ENCODE measurements around the gene C19orf85. TPM values are rescaled to one million over a fixed set of nuclear protein-coding genes. Genes with fewer than 3 reads are reported as not detected.

Gene C19orf85
- polyA plus RNA-seq, 3 donors, result not detected

- DNase-seq (ENCODE audit: extremely low read depth in 1 of 11, low read depth in 9 of 11, low spot score in 4 of 11), result no peak
Measured at GRCh38 chr19:55481794-55482155, 17.2 kb upstream of the C19orf85 start.

- DNase-seq (ENCODE audit: extremely low read depth in 1 of 11, low read depth in 9 of 11, low spot score in 4 of 11), result no peak
Measured at GRCh38 chr19:55481148-55481793, 16.7 kb upstream of the C19orf85 start.

- DNase-seq (ENCODE audit: extremely low read depth in 1 of 11, low read depth in 9 of 11, low spot score in 4 of 11), result no peak
Measured at GRCh38 chr19:55479451-55480230, 15.1 kb upstream of the C19orf85 start.

- DNase-seq (ENCODE audit: extremely low read depth in 1 of 11, low read depth in 9 of 11, low spot score in 4 of 11), result no peak
Measured at GRCh38 chr19:55479045-55479444, 14.5 kb upstream of the C19orf85 start.

- no peak for DNase-seq (ENCODE audit: extremely low read depth in 1 of 11, low read depth in 9 of 11, low spot score in 4 of 11)
Measured at GRCh38 chr19:55478364-55478763, 13.8 kb upstream of the C19orf85 start.

GRCh38 chr19:55477905-55478304 is 13.4 kb upstream of the C19orf85 start:
- DNase-seq (ENCODE audit: extremely low read depth in 1 of 11, low read depth in 9 of 11, low spot score in 4 of 11), result no peak

- peak; percentile 95 to 99 (median 98) for DNase-seq (ENCODE audit: extremely low read depth in 1 of 11, low read depth in 9 of 11, low spot score in 4 of 11)
Measured at GRCh38 chr19:55476100-55476775, 11.7 kb upstream of the C19orf85 start, which contains the start of gene ZNF628. Gene ZNF628, plus strand, starts transcription at chr19:55476617. Its CDS starts 3,294 bp downstream, at chr19:55479911.

GRCh38 chr19:55474269-55475265 is 10.0 kb upstream of the C19orf85 start:
- peak in 1 of 11 donors; percentile 72 for DNase-seq (ENCODE audit: extremely low read depth in 1 of 11, low read depth in 9 of 11, low spot score in 4 of 11)

- DNase-seq (ENCODE audit: extremely low read depth in 1 of 11, low read depth in 9 of 11, low spot score in 4 of 11), result no peak
Measured at GRCh38 chr19:55473225-55474012, 8.9 kb upstream of the C19orf85 start.

- no peak for DNase-seq (ENCODE audit: extremely low read depth in 1 of 11, low read depth in 9 of 11, low spot score in 4 of 11)
Measured at GRCh38 chr19:55472463-55472862, 7.9 kb upstream of the C19orf85 start.

GRCh38 chr19:55471266-55471665 is 6.7 kb upstream of the C19orf85 start:
- DNase-seq (ENCODE audit: extremely low read depth in 1 of 11, low read depth in 9 of 11, low spot score in 4 of 11), result no peak

- DNase-seq (ENCODE audit: extremely low read depth in 1 of 11, low read depth in 9 of 11, low spot score in 4 of 11), result no peak
Measured at GRCh38 chr19:55468054-55468393, 3.5 kb upstream of the C19orf85 start.

GRCh38 chr19:55467236-55468053 is 2.9 kb upstream of the C19orf85 start:
- no peak for DNase-seq (ENCODE audit: extremely low read depth in 1 of 11, low read depth in 9 of 11, low spot score in 4 of 11)

- no peak for DNase-seq (ENCODE audit: extremely low read depth in 1 of 11, low read depth in 9 of 11, low spot score in 4 of 11)
Measured at GRCh38 chr19:55466241-55466614, 1.7 kb upstream of the C19orf85 start.

GRCh38 chr19:55465460-55466240 is 1.1 kb upstream of the C19orf85 start:
- DNase-seq (ENCODE audit: extremely low read depth in 1 of 11, low read depth in 9 of 11, low spot score in 4 of 11), result no peak

GRCh38 chr19:55464039-55464661 is 401 bp downstream of the C19orf85 start:
- no peak for DNase-seq (ENCODE audit: extremely low read depth in 1 of 11, low read depth in 9 of 11, low spot score in 4 of 11)
